HEK293 (cell line): Measurements from ENCODE around the gene CD82.

ENCODE experiments used
- ATF2 ChIP-seq: fragments of 450-650 bp; formaldehyde crosslinking; IDR thresholded peaks from 2 replicates; pipeline ENCODE4 v1.5.1; 2016; ENCODE audit warnings: missing biosample characterization, missing genetic modification characterization, low read depth
- CTCF ChIP-seq: fragments of 450-650 bp; formaldehyde crosslinking; IDR thresholded peaks from 2 replicates; pipeline ENCODE4 v1.5.1; 2016; ENCODE audit warnings: missing biosample characterization, missing genetic modification characterization
- PATZ1 ChIP-seq: fragments of 450-650 bp; formaldehyde crosslinking; IDR thresholded peaks from 2 replicates; pipeline ENCODE4 v1.5.1; 2016; ENCODE audit warnings: missing biosample characterization, missing genetic modification characterization
- RBAK ChIP-seq: fragments of 450-650 bp; formaldehyde crosslinking; IDR thresholded peaks from 2 replicates; pipeline ENCODE4 v1.5.1; 2016; ENCODE audit warnings: missing biosample characterization, missing genetic modification characterization
- REST ChIP-seq: fragments of 450-650 bp; formaldehyde crosslinking; IDR thresholded peaks from 2 replicates; pipeline ENCODE4 v1.5.1; 2016; ENCODE audit warnings: missing biosample characterization, missing genetic modification characterization
- SP2 ChIP-seq: fragments of 450-650 bp; formaldehyde crosslinking; IDR thresholded peaks from 2 replicates; pipeline ENCODE4 v1.5.1; 2016; ENCODE audit warnings: missing biosample characterization, missing genetic modification characterization
- TSHZ1 ChIP-seq: fragments of 450-650 bp; formaldehyde crosslinking; IDR thresholded peaks from 2 replicates; pipeline ENCODE4 v1.5.1; 2016; ENCODE audit warnings: missing biosample characterization, missing genetic modification characterization, borderline replicate concordance
- YY1 ChIP-seq: fragments of 450-650 bp; formaldehyde crosslinking; IDR thresholded peaks from 2 replicates; pipeline ENCODE4 v1.5.1; 2018; ENCODE audit warnings: missing biosample characterization, missing genetic modification characterization
- ZNF132 ChIP-seq: fragments of 450-650 bp; formaldehyde crosslinking; IDR thresholded peaks from 2 replicates; pipeline ENCODE4 v1.5.1; 2017; ENCODE audit warnings: missing biosample characterization, missing genetic modification characterization, borderline replicate concordance
- ZNF302 ChIP-seq: fragments of 450-650 bp; formaldehyde crosslinking; IDR thresholded peaks from 2 replicates; pipeline ENCODE4 v1.5.1; 2016; ENCODE audit warnings: missing biosample characterization, missing genetic modification characterization, low read depth
- ZNF398 ChIP-seq: fragments of 450-650 bp; formaldehyde crosslinking; IDR thresholded peaks from 2 replicates; pipeline ENCODE4 v1.5.1; 2017; ENCODE audit warnings: missing biosample characterization, missing genetic modification characterization
- ZNF530 ChIP-seq: fragments of 450-650 bp; formaldehyde crosslinking; IDR thresholded peaks from 2 replicates; pipeline ENCODE4 v1.5.1; 2016; ENCODE audit warnings: low read depth, missing biosample characterization, missing genetic modification characterization

GRCh38 chr11:44573333-44573732 lies 7.9 kb downstream of the CD82 start:
- TF ChIP-seq PATZ1 (no peak), CTCF (no peak), ZNF398 (tag by site-specific recombination) (no peak), REST (tag by site-specific recombination) (no peak), YY1 (no peak), TSHZ1 (tag by site-specific recombination) (no peak), ZNF530 (tag by site-specific recombination) (no peak), RBAK (tag by site-specific recombination) (no peak), ZNF132 (no peak), SP2 (no peak), ZNF302 (tag by site-specific recombination) (no peak), ATF2 (tag by site-specific recombination) (no peak)
